ENCODE measurements around the gene PAPPA. TPM values are rescaled to one million over a fixed set of nuclear protein-coding genes. Genes with fewer than 3 reads are reported as not detected.

Gene PAPPA
- total RNA-seq, 6 experiments from 2014 or later = 0.07 to 0.50 (median 0.32) TPM

DNA sequence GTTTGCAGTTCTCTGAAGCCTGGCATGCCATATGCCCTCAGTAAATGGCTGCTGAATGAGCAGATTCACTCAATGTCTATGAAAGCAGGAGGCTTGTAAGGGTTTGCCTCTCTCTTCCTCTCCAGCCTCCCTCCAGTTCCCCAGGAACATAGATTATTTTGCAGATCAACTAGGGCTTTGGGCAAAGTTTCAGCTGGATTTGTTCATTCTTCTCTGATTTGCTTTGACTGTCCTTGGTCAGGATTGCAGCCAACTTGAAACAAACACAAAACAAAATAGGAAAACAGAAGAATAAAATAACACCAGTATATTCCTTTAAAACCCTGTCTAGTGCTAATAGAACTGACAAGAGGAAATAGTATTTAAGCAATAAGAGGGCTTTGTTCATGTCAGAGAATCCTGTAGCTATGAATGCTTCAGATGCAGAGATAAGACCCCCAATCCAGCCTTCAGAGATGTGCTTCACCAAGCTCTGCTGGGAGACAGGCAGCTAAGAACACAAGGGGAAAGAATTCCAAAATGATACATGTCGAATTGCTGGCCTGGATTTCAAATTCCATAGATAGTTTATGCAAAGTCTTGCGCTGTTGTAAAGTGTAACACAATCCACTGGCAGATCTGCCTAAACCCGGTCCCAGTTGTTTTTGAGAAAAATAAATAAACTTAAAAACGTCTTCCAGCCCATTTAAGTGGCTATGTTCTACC is 174.3 kb downstream of the PAPPA start:
- intact Hi-C loops (cut with DNase I) = no loop called here
- no peak for ATAC-seq
- no peak overlapping the region for H3K27ac ChIP-seq
- no peaks in the 10 kb centered on the region for H3K9me3 ChIP-seq
- no peak for DNase-seq
- H3K4me3 ChIP-seq = no peak overlapping the region
- TF ChIP-seq, protein P1, sequence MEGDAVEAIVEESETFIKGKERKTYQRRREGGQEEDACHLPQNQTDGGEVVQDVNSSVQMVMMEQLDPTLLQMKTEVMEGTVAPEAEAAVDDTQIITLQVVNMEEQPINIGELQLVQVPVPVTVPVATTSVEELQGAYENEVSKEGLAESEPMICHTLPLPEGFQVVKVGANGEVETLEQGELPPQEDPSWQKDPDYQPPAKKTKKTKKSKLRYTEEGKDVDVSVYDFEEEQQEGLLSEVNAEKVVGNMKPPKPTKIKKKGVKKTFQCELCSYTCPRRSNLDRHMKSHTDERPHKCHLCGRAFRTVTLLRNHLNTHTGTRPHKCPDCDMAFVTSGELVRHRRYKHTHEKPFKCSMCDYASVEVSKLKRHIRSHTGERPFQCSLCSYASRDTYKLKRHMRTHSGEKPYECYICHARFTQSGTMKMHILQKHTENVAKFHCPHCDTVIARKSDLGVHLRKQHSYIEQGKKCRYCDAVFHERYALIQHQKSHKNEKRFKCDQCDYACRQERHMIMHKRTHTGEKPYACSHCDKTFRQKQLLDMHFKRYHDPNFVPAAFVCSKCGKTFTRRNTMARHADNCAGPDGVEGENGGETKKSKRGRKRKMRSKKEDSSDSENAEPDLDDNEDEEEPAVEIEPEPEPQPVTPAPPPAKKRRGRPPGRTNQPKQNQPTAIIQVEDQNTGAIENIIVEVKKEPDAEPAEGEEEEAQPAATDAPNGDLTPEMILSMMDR (IDR thresholded peaks at IDR 0.05) = no peak
- no peak for TF ChIP-seq POLR2A (IDR thresholded peaks at IDR 0.05)
- no peaks in the 10 kb centered on the region for H3K27me3 ChIP-seq
- WGBS (ENCODE audit: insufficient coverage, low coverage, low lambda C conversion rate, missing lambda C conversion rate) = 39% methylated on average over 4 of the region's 4 CpGs
- H3K36me3 ChIP-seq = no peaks in the 10 kb centered on the region
- H3K4me1 ChIP-seq = no peaks in the 10 kb centered on the region

DNA sequence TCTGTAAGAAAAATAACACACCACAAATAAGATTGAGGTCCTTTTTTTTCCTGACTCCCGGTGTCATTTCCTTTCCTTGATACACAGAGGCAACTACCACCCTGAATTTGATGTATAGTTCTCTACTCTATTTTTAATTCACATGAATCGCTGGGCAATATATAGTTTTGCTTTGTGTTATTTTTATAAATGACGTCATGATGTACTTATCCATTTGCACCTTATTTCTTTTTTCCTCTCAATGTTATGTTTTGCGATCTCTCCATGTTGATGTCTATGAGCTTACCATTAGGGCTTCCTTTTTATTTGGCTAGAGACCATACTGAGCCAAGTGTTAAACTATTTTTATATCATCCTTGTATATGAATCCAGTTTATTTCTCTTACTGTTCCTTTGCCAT is 175.9 kb downstream of the PAPPA start:
- H3K9me3 ChIP-seq = no peaks in the 10 kb centered on the region
- no peak for ATAC-seq
- intact Hi-C loops (cut with DNase I) = no loop called here
- no peaks in the 10 kb centered on the region for H3K36me3 ChIP-seq
- 84% methylated on average over 4 of the region's 4 CpGs for WGBS (ENCODE audit: insufficient coverage, low coverage, low lambda C conversion rate, missing lambda C conversion rate)
- no peaks in the 10 kb centered on the region for H3K4me1 ChIP-seq
- no peak for TF ChIP-seq POLR2A (IDR thresholded peaks at IDR 0.05)
- TF ChIP-seq, protein P1 (IDR thresholded peaks at IDR 0.05) = no peak
- H3K27ac ChIP-seq = no peak overlapping the region
- H3K4me3 ChIP-seq = no peak overlapping the region
- H3K27me3 ChIP-seq = no peaks in the 10 kb centered on the region
- no peak for DNase-seq

DNA sequence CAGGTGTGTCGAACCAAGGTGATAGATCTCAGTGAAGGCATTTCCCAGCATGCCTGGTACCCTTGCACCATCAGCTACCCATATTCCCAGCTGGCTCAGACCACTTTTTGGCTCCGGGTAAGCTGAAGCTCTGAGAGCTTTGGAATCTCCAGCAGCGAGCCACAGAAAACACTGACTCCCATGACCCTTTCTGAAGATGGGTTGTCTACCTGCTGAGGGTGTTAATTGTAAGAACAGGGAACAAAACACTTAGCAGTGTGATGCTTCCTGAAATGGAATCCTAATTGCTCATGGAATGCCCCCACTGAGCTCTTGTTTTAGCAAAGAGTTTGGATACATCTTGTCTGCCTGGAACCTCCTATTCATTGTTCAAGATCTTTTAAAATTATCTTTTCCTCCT is 177.7 kb downstream of the PAPPA start:
- no peak for DNase-seq
- peaks cover 0 to 4% (median 0%) of the 10 kb centered on the region in 4 donors for H3K4me1 ChIP-seq
- no peak overlapping the region for H3K27ac ChIP-seq
- no peaks in the 10 kb centered on the region for H3K9me3 ChIP-seq
- WGBS (ENCODE audit: insufficient coverage, low coverage, low lambda C conversion rate, missing lambda C conversion rate) = 47% methylated on average over 3 of the region's 3 CpGs
- H3K36me3 ChIP-seq = no peaks in the 10 kb centered on the region
- intact Hi-C loops (cut with DNase I) = no loop called here
- no peak overlapping the region for H3K4me3 ChIP-seq
- no peak for TF ChIP-seq POLR2A (IDR thresholded peaks at IDR 0.05)
- TF ChIP-seq, protein P1 (IDR thresholded peaks at IDR 0.05) = no peak
- no peaks in the 10 kb centered on the region for H3K27me3 ChIP-seq
- ATAC-seq = no peak

DNA sequence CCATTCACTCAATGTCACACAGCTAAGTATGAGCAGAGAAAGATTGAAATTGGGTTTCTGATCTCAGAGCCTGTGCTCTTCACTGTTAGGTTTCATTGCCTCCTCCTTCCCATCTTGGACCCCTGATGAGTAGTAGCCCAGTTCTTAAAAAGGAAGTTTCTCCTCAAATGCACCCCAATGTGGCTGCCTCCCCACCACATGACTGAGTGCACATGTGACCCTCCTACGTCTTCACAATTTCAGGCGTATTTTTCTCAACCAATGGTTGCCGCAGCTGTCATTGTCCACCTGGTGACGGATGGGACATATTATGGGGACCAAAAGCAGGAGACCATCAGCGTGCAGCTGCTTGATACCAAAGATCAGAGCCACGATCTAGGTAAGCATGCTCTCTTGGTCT is 178.5 kb downstream of the PAPPA start:
- Histone ChIP-seq H3K4me1 (peaks cover 0 to 12% (median 4%) of the 10 kb centered on the region in 4 donors), H3K27ac (no peak overlapping the region), H3K9me3 (no peaks in the 10 kb centered on the region), H3K36me3 (no peaks in the 10 kb centered on the region), H3K4me3 (no peak overlapping the region), H3K27me3 (no peaks in the 10 kb centered on the region)
- ATAC-seq (no peak), DNase-seq (no peak)
- intact Hi-C loops (cut with DNase I) = no loop called here
- TF ChIP-seq POLR2A (IDR thresholded peaks at IDR 0.05) = no peak
- TF ChIP-seq, protein P1 (IDR thresholded peaks at IDR 0.05) = no peak
- 84% methylated on average over 4 of the region's 6 CpGs for WGBS (ENCODE audit: insufficient coverage, low coverage, low lambda C conversion rate, missing lambda C conversion rate)
